HEK293 (cell line): Measurements from ENCODE around the gene SNN.

Experiments used
- WT1 ChIP-seq: fragments of 450-650 bp; formaldehyde crosslinking; IDR thresholded peaks from 2 replicates; pipeline ENCODE4 v1.5.1; 2016; ENCODE audit warnings: missing biosample characterization, missing genetic modification characterization
- YY1 ChIP-seq: fragments of 450-650 bp; formaldehyde crosslinking; IDR thresholded peaks from 2 replicates; pipeline ENCODE4 v1.5.1; 2018; ENCODE audit warnings: missing biosample characterization, missing genetic modification characterization
- ZFHX2 ChIP-seq: fragments of 450-650 bp; formaldehyde crosslinking; conservative IDR thresholded peaks from 2 replicates; pipeline ENCODE4 v1.5.1; 2016; ENCODE audit warnings: missing biosample characterization, missing genetic modification characterization
- ZNF138 ChIP-seq: fragments of 450-650 bp; formaldehyde crosslinking; IDR thresholded peaks from 2 replicates; pipeline ENCODE4 v1.5.1; 2016; ENCODE audit warnings: missing biosample characterization, missing genetic modification characterization, borderline replicate concordance
- ZNF423 ChIP-seq: fragments of 450-650 bp; formaldehyde crosslinking; IDR thresholded peaks from 2 replicates; pipeline ENCODE4 v1.5.1; 2016; ENCODE audit warnings: missing biosample characterization, missing genetic modification characterization
- ZNF544 ChIP-seq: fragments of 450-650 bp; formaldehyde crosslinking; IDR thresholded peaks from 2 replicates; pipeline ENCODE4 v1.5.0; 2017; ENCODE audit warnings: missing biosample characterization, missing genetic modification characterization
- ZNF776 ChIP-seq: fragments of 450-650 bp; formaldehyde crosslinking; IDR thresholded peaks from 2 replicates; pipeline ENCODE4 v1.5.0; 2017; ENCODE audit warnings: missing biosample characterization, missing genetic modification characterization, borderline replicate concordance
- ZNF843 ChIP-seq: fragments of 450-650 bp; formaldehyde crosslinking; IDR thresholded peaks from 2 replicates; pipeline ENCODE4 v1.5.1; 2016; ENCODE audit warnings: missing biosample characterization, missing genetic modification characterization
- TF ChIP-seq, protein P1 (sequence below): fragments of 450-650 bp; formaldehyde crosslinking; IDR thresholded peaks from 2 replicates; pipeline ENCODE4 v1.5.1; 2016; ENCODE audit warnings: missing biosample characterization, missing genetic modification characterization
- TF ChIP-seq, protein P2 (sequence below): fragments of 450-650 bp; formaldehyde crosslinking; IDR thresholded peaks from 2 replicates; pipeline ENCODE4 v1.5.1; 2016; ENCODE audit warnings: missing biosample characterization, missing genetic modification characterization, borderline replicate concordance
- TF ChIP-seq, protein P3 (sequence below): fragments of 450-650 bp; formaldehyde crosslinking; IDR thresholded peaks from 2 replicates; pipeline ENCODE4 v1.5.1; 2016; ENCODE audit warnings: missing biosample characterization, missing genetic modification characterization, low read depth
- TF ChIP-seq, protein P4 (sequence below): fragments of 450-650 bp; formaldehyde crosslinking; IDR thresholded peaks from 2 replicates; pipeline ENCODE4 v1.5.1; 2016; ENCODE audit warnings: missing biosample characterization, missing genetic modification characterization, borderline replicate concordance
- TF ChIP-seq, protein P5 (sequence below): fragments of 450-650 bp; formaldehyde crosslinking; optimal IDR thresholded peaks from 2 replicates; pipeline ENCODE3; 2016; ENCODE audit warnings: missing biosample characterization, mild to moderate bottlenecking, missing genetic modification characterization
- TF ChIP-seq, protein P6 (sequence below): IDR thresholded peaks from 2 replicates; pipeline ENCODE4 v1.6.1; 2011; ENCODE audit warnings: mild to moderate bottlenecking, low read depth, low read length, borderline replicate concordance

DNA sequence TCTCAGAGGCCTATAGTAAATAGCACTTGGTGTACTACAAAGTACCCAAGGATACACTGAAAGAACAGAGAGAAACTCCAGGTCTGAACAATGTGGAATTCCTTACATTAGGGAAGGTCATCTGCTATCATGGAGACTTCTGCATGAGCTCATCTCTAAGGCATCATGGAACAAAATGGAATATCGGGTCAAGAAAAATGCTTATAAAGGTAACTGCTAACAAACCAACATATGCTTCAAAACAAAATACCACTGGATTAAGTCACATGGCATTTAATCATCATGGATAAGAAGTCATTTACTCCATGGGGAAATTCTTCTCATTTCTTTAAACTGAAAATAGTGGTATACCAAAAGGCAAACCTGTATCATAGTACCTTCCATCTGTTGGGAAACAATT lies 40.2 kb downstream of the SNN start:
- TF ChIP-seq, protein P1, sequence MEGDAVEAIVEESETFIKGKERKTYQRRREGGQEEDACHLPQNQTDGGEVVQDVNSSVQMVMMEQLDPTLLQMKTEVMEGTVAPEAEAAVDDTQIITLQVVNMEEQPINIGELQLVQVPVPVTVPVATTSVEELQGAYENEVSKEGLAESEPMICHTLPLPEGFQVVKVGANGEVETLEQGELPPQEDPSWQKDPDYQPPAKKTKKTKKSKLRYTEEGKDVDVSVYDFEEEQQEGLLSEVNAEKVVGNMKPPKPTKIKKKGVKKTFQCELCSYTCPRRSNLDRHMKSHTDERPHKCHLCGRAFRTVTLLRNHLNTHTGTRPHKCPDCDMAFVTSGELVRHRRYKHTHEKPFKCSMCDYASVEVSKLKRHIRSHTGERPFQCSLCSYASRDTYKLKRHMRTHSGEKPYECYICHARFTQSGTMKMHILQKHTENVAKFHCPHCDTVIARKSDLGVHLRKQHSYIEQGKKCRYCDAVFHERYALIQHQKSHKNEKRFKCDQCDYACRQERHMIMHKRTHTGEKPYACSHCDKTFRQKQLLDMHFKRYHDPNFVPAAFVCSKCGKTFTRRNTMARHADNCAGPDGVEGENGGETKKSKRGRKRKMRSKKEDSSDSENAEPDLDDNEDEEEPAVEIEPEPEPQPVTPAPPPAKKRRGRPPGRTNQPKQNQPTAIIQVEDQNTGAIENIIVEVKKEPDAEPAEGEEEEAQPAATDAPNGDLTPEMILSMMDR = no peak
- TF ChIP-seq, protein P2, sequence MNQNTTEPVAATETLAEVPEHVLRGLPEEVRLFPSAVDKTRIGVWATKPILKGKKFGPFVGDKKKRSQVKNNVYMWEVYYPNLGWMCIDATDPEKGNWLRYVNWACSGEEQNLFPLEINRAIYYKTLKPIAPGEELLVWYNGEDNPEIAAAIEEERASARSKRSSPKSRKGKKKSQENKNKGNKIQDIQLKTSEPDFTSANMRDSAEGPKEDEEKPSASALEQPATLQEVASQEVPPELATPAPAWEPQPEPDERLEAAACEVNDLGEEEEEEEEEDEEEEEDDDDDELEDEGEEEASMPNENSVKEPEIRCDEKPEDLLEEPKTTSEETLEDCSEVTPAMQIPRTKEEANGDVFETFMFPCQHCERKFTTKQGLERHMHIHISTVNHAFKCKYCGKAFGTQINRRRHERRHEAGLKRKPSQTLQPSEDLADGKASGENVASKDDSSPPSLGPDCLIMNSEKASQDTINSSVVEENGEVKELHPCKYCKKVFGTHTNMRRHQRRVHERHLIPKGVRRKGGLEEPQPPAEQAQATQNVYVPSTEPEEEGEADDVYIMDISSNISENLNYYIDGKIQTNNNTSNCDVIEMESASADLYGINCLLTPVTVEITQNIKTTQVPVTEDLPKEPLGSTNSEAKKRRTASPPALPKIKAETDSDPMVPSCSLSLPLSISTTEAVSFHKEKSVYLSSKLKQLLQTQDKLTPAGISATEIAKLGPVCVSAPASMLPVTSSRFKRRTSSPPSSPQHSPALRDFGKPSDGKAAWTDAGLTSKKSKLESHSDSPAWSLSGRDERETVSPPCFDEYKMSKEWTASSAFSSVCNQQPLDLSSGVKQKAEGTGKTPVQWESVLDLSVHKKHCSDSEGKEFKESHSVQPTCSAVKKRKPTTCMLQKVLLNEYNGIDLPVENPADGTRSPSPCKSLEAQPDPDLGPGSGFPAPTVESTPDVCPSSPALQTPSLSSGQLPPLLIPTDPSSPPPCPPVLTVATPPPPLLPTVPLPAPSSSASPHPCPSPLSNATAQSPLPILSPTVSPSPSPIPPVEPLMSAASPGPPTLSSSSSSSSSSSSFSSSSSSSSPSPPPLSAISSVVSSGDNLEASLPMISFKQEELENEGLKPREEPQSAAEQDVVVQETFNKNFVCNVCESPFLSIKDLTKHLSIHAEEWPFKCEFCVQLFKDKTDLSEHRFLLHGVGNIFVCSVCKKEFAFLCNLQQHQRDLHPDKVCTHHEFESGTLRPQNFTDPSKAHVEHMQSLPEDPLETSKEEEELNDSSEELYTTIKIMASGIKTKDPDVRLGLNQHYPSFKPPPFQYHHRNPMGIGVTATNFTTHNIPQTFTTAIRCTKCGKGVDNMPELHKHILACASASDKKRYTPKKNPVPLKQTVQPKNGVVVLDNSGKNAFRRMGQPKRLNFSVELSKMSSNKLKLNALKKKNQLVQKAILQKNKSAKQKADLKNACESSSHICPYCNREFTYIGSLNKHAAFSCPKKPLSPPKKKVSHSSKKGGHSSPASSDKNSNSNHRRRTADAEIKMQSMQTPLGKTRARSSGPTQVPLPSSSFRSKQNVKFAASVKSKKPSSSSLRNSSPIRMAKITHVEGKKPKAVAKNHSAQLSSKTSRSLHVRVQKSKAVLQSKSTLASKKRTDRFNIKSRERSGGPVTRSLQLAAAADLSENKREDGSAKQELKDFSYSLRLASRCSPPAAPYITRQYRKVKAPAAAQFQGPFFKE (tag by site-specific recombination) = no peak
- TF ChIP-seq, protein P3, sequence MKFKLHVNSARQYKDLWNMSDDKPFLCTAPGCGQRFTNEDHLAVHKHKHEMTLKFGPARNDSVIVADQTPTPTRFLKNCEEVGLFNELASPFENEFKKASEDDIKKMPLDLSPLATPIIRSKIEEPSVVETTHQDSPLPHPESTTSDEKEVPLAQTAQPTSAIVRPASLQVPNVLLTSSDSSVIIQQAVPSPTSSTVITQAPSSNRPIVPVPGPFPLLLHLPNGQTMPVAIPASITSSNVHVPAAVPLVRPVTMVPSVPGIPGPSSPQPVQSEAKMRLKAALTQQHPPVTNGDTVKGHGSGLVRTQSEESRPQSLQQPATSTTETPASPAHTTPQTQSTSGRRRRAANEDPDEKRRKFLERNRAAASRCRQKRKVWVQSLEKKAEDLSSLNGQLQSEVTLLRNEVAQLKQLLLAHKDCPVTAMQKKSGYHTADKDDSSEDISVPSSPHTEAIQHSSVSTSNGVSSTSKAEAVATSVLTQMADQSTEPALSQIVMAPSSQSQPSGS = no peak
- TF ChIP-seq ZNF423 (no peak), WT1 (no peak), ZFHX2 (tag by site-specific recombination) (no peak), ZNF138 (tag by site-specific recombination) (no peak), YY1 (tag by site-specific recombination) (no peak), ZNF544 (no peak), ZNF843 (no peak), ZNF776 (no peak)
- TF ChIP-seq, protein P4, sequence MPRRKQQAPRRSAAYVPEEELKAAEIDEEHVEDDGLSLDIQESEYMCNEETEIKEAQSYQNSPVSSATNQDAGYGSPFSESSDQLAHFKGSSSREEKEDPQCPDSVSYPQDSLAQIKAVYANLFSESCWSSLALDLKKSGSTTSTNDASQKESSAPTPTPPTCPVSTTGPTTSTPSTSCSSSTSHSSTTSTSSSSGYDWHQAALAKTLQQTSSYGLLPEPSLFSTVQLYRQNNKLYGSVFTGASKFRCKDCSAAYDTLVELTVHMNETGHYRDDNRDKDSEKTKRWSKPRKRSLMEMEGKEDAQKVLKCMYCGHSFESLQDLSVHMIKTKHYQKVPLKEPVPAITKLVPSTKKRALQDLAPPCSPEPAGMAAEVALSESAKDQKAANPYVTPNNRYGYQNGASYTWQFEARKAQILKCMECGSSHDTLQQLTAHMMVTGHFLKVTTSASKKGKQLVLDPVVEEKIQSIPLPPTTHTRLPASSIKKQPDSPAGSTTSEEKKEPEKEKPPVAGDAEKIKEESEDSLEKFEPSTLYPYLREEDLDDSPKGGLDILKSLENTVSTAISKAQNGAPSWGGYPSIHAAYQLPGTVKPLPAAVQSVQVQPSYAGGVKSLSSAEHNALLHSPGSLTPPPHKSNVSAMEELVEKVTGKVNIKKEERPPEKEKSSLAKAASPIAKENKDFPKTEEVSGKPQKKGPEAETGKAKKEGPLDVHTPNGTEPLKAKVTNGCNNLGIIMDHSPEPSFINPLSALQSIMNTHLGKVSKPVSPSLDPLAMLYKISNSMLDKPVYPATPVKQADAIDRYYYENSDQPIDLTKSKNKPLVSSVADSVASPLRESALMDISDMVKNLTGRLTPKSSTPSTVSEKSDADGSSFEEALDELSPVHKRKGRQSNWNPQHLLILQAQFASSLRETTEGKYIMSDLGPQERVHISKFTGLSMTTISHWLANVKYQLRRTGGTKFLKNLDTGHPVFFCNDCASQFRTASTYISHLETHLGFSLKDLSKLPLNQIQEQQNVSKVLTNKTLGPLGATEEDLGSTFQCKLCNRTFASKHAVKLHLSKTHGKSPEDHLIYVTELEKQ (tag by site-specific recombination) = no peak
- TF ChIP-seq, protein P5, sequence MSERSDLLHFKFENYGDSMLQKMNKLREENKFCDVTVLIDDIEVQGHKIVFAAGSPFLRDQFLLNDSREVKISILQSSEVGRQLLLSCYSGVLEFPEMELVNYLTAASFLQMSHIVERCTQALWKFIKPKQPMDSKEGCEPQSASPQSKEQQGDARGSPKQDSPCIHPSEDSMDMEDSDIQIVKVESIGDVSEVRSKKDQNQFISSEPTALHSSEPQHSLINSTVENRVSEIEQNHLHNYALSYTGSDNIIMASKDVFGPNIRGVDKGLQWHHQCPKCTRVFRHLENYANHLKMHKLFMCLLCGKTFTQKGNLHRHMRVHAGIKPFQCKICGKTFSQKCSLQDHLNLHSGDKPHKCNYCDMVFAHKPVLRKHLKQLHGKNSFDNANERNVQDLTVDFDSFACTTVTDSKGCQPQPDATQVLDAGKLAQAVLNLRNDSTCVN (tag by site-specific recombination) = no peak
- TF ChIP-seq, protein P6, sequence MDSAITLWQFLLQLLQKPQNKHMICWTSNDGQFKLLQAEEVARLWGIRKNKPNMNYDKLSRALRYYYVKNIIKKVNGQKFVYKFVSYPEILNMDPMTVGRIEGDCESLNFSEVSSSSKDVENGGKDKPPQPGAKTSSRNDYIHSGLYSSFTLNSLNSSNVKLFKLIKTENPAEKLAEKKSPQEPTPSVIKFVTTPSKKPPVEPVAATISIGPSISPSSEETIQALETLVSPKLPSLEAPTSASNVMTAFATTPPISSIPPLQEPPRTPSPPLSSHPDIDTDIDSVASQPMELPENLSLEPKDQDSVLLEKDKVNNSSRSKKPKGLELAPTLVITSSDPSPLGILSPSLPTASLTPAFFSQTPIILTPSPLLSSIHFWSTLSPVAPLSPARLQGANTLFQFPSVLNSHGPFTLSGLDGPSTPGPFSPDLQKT = no peak
